ENCODE measurements around the gene DSPP.

GRCh38 chr4:87589531-87589930 lies 18.8 kb upstream of the DSPP start:
- TF ChIP-seq POLR2A (IDR thresholded peaks at IDR 0.05) = no peak
- no peak for TF ChIP-seq CTCF (IDR thresholded peaks at IDR 0.05)

Data from right lobe of liver (tissue), 4 donors.